HG03521 (cell line): ENCODE data around the gene ANKRD16.
"Not testable (repeated sequence)": the region's sequence is repeated elsewhere in the genome, so short reads cannot be mapped to it uniquely, and the experiment has no call there.

Experiments
- ATAC-seq: cut with Tn5 transposase; IDR thresholded peaks from one replicate; pipeline ENCODE4 v1.9.1; 2021; ENCODE audit warnings: mild to moderate bottlenecking, moderate library complexity; ENCODE audit not compliant: unreplicated experiment

ANKRD16 gene

DNA sequence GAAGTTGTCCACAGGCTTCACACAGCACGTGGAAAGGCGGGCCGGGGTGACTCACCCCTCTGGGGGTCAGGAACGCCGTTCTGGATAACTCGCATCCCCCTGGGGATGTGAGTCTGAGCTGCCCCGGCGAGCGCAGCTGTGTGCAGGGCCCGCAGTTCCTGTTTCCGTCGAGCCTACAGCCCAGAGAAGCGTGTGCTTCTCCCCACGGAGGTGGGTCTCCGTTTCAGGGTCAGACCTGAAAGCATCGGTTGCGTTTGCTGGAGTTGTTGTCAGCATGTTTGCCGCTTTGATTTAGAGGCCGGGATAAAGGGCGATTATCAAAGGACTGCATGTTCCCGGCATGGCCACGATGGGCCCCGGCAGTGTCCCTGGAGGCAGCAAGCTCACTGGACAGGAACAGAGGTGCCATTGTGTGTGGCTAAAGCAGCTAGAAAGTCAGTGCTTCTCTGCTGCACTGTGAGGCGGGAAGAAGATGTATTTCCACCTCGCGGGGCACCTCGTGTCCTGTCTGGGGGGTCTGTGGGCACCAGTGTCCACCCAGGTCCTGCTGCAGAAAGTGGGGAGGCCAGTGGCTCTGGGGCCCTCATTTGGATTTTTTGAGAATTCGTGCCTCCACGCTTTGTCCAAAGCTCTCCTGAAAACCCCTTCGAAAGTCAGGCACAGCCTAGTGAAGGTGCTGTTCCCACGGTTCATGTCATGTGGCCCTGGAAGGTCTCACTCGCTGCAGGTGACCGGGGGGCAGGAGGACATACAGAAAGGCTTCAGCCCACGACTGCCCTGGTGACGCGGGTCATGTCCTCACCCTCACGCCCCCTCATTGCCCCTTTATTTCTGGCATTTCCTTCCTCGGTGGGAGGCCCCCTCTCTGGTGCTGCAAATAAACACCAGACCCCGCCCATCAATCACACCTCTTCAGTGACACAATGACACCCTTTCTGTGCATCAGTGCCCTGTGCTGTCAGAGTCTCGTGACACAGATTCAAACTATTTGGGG, 49.1 kb downstream of the ANKRD16 start:
- peak; percentile 64 for ATAC-seq

DNA sequence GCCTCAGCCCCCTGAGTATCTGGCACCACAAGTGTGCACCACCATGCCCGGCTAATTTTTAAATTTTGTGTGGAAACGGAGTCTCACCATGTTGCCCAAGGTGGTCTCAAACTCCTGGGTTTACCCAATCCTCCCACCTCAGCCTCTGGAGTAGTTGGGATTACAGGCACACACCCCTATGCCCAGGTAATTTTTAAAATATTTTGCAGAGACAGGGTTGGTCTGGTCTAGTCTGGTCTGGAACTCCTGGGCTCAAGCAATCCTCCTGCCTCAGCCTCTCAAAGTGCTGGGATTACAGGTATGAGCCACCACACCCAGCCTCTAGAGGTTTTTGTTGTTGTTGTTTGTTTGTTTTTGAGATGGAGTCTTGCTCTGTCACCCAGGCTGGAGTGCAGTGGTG, 53.5 kb downstream of the ANKRD16 start:
- not testable (repeated sequence) for ATAC-seq

DNA sequence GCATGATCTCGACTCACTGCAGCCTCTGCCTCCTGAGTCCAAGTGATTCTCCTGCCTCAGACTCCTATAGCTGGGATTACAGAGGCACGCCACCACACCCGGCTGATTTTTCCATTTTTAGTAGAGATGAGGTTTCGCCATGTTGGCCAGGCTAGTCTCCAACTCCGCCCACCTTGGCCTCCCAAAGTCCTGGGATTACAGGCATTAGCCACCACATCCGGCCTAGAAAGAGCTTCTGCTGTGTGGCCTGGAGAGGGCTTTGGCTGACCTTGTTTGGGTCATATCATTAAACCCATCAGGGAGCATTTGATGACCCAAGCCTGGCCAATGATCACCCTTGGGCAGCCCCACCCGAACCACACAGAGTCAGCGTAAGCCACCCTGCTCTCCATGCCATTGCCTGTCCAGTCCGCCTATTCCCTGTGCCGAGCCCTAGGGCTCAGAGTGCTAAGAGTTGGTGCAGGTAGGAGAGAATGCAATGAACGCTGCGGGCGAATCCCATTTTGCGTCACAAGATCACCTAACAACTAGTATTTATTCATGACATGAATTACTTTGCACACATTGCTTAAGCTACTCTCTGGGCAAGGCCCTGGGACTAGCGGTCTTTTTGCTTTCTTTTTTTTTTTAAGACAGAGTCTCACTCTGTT, 54.1 kb downstream of the ANKRD16 start:
- no peak for ATAC-seq

DNA sequence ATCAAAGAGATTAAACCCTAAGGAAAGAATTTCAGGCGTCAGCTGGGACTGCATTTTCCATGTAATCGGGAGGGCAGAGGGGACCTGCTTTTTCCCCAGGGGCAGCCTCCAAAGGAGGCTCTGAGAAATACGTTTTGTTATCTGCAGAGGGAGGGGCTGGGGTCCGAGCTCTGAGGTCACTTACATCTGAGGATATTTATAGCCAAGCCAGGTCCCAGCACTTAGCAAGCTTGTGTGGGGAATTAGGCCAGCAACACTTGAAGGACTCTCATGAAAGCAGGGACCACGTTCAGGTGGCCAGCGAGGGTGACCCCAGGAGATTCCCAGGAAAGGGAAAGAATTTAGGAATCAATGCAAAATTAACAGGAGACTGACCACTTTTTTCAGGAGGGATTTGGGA, 55.9 kb downstream of the ANKRD16 start:
- no peak for ATAC-seq

DNA sequence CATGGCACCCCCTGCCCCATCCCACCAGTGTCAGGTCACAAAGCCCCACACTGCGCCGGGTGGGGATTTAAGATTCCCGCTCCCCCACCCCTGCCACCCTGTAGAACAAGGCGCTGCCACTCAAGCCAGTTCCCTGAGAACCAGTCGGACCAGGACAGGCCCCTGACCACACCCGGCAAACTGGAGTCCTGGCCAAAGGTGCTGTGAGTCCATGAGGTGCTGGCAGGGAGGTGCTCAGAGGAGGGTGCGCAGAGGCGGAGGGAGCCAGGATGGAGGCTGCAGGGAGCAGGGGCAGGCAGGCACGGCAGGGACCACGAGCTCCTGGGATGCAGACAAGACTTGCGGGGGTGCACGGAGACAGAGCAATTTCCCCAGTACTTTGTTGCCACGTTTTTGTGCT, 56.7 kb downstream of the ANKRD16 start:
- no peak for ATAC-seq

DNA sequence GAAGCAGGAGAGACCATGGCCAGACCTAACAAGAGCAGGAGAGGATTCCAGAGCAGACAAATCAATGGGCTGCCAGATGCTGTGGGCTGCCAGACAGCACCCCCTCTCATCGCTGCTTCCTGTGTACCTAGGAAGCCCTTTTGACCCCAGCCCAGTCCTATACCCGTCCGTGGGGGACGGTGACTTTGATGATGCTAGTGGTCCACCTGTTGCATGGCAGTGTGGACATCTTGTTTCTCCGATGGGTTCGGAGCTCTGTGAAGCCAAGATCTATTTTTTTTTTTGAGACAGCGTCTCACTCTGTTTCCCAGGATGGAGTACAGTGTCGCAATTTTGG, 58.3 kb downstream of the ANKRD16 start:
- ATAC-seq, result no peak

DNA sequence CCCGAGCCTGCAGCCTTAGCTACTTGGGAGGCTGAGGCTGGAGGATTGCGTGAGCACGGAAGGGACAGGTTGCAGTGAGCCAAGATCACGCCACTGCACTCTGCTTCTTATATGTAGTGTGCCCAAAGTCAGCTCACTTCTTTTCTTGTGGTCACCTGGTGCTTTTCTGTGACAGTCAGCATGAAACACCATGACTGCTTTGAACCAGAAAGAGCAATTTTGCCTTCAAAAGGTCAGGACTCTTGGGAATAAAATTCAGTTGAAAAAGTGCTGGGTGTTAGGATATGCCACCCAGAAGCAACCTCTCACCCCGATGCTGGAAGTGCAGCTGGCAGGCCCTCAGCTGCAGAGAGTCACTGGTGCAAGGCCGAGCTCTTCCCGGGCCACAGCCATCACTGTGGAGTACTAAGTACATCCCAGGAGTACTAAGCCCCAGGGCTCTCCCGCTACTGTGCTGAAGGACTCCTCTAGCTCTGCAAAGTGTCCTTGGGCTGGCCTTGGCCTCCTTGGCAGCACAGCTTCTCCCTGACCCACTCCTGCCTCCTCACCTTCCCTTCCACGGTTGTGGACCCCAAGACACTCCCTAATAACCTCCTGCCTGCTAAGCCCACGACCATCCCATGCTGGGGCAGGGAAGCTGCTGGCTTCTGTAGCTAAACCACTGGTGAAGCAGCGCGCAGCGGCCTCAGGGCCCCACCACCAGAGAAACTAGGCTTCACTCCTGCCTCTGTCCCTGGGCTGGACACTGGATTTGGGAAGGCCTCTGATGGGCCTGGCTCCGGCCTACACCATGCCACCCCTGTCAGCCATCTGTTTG, 58.9 kb downstream of the ANKRD16 start:
- no peak for ATAC-seq

DNA sequence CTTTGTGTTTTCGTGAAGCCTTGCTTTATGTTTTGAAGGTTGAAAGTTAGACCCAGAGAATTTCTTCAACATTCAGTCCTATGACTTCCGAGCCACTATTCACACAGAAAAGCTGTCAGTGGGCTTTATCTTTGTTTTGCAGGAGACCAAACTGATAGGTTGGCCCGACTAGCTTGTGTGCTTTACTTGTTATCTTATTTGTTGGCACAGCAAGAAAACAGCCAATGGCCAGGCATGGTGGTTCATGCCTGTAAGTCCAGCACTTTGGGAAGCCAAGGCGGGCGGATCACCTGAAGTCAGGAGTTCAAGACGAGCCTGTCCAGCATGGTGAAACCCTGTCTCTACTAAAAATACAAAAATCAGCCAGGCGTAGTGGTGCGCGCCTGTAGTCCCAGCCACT, 60.4 kb downstream of the ANKRD16 start:
- no peak for ATAC-seq

DNA sequence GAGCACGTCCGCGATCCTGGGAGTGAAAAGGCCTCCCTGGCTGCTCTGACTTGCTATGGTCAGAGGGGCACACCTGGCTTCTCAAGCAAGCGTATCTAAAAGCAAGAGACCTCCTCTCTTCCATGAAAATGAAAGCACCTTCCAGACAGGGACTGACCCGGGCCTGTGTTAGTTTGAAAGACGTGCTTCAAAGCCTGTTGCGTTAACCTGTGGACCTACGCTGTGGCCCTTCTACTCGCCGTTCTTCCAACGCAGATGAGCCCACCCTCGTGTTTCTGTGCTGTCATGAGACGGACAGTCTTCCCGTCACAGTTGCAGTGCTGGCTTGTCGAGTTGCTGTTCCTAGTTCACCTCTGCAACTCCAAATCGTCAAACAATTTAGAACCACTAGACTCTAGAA, 61.0 kb downstream of the ANKRD16 start:
- ATAC-seq, result no peak

DNA sequence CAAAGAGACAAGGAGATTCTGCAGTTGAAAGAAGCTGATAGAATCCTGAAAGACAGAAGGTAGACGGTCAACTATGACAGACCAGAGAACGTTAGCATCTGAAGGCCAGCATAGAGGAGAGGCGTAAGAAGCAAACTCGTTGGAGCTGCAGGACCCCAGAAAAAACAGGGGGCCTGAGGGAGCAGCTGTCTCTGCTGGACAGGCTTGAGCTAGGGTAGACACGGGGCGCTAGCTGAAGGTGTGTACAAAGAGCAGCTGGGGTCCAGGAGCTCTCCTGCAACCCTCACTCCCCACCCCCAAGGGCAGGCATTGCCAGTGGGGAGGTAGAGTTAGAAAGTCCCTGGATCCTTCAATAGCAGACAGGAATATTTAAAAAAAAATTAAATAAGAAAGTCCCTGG, 61.9 kb downstream of the ANKRD16 start:
- ATAC-seq, result no peak

DNA sequence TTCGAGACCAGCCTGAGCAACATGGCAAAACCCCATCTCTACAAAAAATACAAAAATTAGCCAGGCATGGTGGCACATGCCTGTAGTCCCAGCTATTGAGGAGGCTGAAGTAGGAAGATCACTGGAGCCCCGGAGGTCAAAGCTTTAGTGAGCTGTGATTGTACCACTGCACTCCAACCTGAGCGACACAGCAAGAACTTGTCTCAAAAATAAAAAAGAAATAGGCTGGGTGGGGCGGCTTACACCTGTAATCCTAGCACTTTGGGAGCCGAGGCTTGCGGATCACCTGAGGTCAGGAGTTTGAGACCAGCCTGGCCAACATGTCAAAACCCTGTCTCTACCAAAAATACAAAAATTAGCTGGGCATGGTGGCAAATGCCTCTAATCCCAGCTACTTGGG, 63.2 kb downstream of the ANKRD16 start:
- ATAC-seq, result not testable (repeated sequence)

DNA sequence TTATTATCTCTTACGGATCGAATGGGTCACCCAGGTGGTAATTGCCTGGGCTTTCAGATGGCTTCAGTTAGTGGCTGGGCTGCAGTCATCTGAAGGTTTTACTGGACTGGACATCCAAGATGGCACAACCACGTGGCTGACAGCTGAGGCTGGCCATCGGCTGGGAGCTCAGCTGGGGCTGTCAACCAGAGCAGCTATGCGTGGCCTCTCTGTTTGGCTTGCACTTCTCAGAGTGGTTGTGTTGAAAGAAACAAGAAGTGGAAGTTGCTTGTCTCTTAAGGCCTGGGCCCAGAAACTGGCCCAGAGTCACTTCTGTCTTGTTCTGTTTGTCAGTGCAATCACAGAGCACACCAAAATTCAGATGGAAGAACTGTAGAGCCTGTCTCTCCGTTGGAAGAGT, 70.8 kb downstream of the ANKRD16 start:
- ATAC-seq, result no peak

DNA sequence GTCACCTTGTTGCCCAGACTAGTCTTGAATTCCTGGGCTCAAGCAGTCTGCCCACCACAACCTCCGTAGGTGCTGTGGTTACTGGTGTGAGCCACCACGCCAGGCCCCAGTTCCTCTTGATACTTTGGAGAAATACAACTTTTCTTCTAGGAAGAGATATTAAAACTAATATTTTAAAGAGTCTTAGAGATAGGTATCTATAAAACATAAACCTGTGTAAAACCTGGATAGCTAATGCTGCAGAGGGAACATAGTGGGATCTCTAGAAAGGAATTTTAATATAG, 71.7 kb downstream of the ANKRD16 start:
- ATAC-seq, result no peak

DNA sequence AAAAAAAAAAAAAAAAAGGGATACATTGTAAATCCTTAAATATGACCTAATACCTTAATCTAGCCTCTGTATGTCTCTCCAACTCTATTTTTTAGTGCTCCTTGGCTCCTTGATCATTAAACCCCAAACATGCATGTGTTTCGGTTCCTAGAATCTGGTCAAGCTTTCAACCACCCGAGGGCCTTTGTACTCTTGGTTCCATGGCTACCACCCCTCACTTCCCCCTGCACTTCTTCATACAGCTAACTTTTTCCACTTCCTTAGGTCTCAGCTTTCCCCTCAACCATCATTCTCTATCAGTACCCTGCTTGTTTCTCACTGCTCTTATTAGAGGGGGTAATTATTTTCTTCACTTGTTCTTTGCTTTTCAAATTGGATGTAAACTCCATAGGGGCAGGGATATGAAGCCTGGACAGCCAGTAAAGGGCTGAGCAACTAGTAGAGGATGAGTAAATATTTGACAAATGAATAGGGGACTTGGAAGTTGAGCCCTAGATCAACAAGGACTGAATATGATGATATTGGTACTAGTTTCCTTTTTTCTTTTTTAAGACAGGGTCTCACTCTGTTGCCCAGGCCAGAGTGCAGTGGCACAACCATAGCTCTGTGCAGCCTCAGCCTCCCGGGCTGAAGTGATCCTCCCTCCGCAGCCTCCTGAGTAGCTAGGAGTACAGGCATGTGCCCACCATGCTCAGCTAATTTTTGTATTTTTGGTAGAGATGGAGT, 72.2 kb downstream of the ANKRD16 start:
- no peak for ATAC-seq

DNA sequence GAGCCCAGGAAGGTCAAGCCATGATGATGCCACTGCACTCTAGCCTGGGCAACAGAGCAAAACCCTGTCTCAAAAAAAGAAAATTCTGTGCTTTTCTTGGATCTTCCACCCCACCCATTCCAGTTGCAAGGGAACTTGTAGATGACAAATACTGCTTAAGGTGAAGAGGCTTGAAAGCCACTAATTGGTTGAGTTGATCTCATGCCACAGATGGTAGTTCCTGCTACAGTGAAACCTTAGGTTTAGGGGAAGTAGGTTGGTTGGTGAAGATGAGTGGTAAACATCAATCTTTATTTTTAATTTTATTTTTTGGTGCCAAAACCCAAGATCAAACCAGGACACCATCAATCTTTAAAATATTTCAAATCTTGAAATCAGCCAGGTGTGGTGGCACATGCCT, 73.5 kb downstream of the ANKRD16 start:
- no peak for ATAC-seq

DNA sequence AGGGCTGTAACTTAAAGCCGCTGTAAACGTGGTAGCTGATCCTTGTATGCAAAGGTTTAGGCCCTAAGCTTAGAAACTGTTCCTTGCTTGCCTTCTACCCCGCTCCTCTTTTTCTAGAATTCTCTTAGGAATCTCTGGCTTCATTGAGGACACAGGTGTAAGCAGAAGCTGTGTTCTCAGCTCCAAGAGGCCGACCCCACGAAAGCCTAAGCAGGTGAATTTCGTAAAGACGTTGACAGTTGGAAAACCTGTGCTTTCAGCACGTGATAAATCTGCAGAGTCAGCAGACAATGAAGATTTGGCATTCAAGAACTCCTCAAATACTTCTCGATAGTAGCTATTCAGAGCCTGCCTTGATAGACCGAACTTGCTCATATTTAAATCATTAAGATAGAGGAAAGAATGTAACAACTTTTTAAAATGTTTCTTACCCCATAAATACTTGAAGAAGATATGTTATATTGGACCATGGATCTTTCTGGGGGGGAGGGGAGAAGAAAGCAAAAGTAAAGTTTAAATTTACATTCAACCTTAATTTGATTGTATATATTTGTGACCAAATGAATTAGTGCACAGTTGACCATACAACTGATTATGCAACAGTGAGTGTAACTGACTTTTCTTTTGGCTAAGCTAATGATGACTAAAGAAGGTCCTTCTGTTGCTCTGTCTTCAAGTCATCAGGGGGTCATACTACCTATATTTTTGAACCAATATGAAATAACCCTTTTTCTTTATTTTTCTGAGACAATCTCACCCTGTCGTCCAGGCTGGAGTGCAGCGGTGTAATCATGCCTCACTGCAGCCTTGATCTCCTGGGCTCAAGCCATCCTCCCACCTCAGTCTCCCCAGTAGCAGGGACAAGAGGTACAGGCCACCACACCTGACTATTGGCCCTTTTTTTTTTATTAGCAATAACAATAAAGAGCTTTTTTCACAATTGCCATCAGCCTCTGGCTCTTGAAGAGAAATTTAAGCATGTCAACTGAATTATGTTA, 75.3 kb downstream of the ANKRD16 start:
- no peak for ATAC-seq

DNA sequence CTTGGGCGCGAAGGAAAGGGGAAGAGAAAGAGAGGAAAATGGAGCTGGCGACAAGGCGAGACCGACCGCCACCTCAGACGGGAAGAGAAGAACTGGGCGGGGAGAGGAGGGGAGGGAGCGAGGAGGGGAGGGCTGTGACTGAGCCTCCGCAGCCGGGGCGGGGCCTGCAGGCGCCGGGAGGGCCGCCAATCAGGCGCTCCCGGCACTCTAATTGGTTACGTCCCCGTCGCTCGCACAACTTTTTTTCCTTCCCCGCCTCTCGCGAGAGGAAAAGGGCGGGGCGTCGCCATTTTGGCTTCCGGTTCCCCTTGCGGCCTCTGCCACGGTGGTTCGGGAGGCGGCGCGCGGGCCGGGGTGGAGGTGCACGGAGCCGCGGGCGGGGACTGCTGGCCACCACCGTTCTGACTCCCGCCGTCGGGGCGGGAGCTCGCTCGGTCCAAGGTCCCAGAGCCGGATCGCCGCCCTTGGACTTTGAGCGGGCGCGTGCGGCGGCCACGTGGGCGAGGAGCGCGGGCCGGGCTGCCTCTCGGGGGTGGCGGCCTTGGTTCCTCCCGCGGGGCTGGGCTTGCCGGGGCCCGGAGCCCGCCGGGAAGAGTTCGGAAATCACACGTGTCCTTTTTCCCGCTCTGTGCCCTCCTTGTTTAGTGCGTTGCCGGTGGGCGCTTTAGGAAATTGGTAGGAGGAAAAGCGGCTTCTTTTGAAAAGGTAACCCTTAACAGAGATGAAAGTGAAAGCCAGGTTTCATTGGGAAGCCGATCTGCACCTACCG, 76.2 kb downstream of the ANKRD16 start, which contains the start of gene GDI2:
Gene GDI2 (minus strand): TSS at position 94 of the 769 bp plus-strand sequence. CDS start 176 bp downstream, outside the sequence.
- ATAC-seq, result peak; percentile 84

DNA sequence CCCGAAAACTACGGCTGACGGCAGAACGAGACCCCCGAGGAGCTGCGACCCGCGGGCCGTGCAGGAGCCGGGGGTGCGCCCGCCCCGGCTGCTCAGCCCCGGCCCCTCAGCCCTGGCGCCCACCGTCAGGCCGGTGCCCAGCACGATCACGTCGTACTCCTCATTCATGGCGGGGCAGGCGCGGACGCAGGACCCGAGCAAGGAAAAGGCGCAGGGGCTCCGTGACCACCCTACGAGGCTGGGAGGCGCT, 76.7 kb downstream of the ANKRD16 start:
- ATAC-seq, result peak; percentile 19
